Aorta (tissue), 5 donors: ENCODE data around the gene PDE8A. TPM values are rescaled to one million over a fixed set of nuclear protein-coding genes. Genes with fewer than 3 reads are reported as not detected.

Experiments
- ATAC-seq: fragments of 200-7000 bp; cut with Tn5 transposase; one replicate; pipeline ENCODE4 v1.9.1; 2022; ENCODE audit warnings: moderate library complexity; ENCODE audit not compliant: low FRiP score
- DNase-seq, 2 donors: peaks; one replicate each; pipeline ENCODE4 v3.0.0-alpha.2; 2020
- H3K27ac ChIP-seq, 2 donors: one replicate each; pipeline ENCODE4 v1.5.1; 2013; ENCODE audit warnings: low read length in 2 of 2, mild to moderate bottlenecking in 2 of 2, moderate library complexity in 2 of 2, control low read depth in 1 of 2, inconsistent platforms in 1 of 2, low read depth in 1 of 2
- H3K27me3 ChIP-seq, 2 donors: one replicate each; pipeline ENCODE4 v1.6.1; 2013; ENCODE audit warnings: control low read depth in 1 of 2, low read length in 1 of 2, mild to moderate bottlenecking in 1 of 2, moderate library complexity in 1 of 2; ENCODE audit not compliant: insufficient read depth in 2 of 2, control insufficient read depth in 1 of 2
- H3K36me3 ChIP-seq, 2 donors: one replicate each; pipeline ENCODE4 v1.6.1; 2013; ENCODE audit warnings: control low read depth in 1 of 2, low read length in 1 of 2, mild to moderate bottlenecking in 1 of 2; ENCODE audit not compliant: insufficient read depth in 2 of 2, control insufficient read depth in 1 of 2
- H3K4me1 ChIP-seq, 2 donors: one replicate each; pipeline ENCODE4 v1.6.1; 2013; ENCODE audit warnings: low read length in 2 of 2, control low read depth in 1 of 2, mild to moderate bottlenecking in 1 of 2, moderate library complexity in 1 of 2; ENCODE audit not compliant: insufficient read depth in 2 of 2, control insufficient read depth in 1 of 2
- H3K4me3 ChIP-seq, 2 donors: one replicate each; pipeline ENCODE4 v1.5.1; 2013; ENCODE audit warnings: low read length in 2 of 2, control low read depth in 1 of 2, mild to moderate bottlenecking in 1 of 2
- H3K9me3 ChIP-seq: one replicate; pipeline ENCODE4 v1.6.1; 2013; ENCODE audit warnings: mild to moderate bottlenecking, low read length; ENCODE audit not compliant: control insufficient read depth
- WGBS, 2 donors: extraction: QIAGEN DNeasy Blood & Tissue Kit; methylation state at CpG; one replicate each; pipeline ENCODE4 v1.1.7; 2013; 5-methylcytosine and 5-hydroxymethylcytosine counted together
- intact Hi-C, 2 donors: fragments of 100-400 bp; cut with DNase I; formaldehyde crosslinking; loops; one replicate each; pipeline versions ENCODE4 v1.14.2 to v1.15.0; 2022
- polyA plus RNA-seq, 2 donors: library from polyadenylated mRNA; stranded (reverse); fragments of 200-250 nt; gene quantifications; one replicate each; pipeline ENCODE4 v1.2.3, GENCODE V29; 2013
- total RNA-seq, 2 donors: library from RNA; stranded (reverse); fragmentation: NEBNext Ultra II Directional; extraction: Animal tissue kit (Norgen Biotek cat#: 25700); gene quantifications; one replicate each; pipeline ENCODE4 v1.2.1, GENCODE V29; 2021
- donor health status: healthy with polysubstance abuse.
- donor health status: Bipolar disorder and iron deficiency.
- donor health status: DM: no; HTN: no; CAD: no.
- donor health status: DM: no; HTN: no; CAD: no.
- donor health status: DM: yes; HTN: yes; CAD: no.

Gene PDE8A
- total and polyA plus RNA-seq, 4 donors = 8.5 to 71.1 (median 46.6) TPM

DNA sequence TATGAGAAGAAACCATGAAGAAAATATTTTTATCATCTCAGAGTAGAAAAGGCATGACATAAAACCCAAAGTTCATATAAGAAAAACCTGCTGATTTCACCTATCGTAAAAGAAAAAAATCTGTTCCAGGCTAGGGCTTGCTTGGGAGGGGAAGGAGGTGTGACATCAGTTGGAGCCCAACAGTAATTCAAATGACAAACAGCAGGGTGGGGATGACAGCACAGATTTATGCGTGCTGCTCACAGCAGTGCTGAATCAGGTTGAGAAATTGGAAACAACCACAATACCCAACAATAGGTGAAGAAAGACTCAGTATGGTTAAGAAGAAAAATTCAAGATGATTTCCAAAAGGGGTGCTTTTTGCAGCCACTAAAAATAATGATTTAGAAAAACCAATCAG, 172.4 kb downstream of the PDE8A start:
- Histone ChIP-seq H3K27ac (no peak overlapping the region), H3K4me3 (no peak overlapping the region), H3K36me3 (no peaks in the 10 kb centered on the region), H3K4me1 (no peaks in the 10 kb centered on the region), H3K27me3 (peaks cover 0 to 2% of the 10 kb centered on the region in 2 donors), H3K9me3 (no peaks in the 10 kb centered on the region)
- intact Hi-C loops = no loop called here
- no peak for ATAC-seq
- 29 to 35% methylated on average over 2 of the region's 2 CpGs for WGBS, 2 donors
- no peak for DNase-seq

DNA sequence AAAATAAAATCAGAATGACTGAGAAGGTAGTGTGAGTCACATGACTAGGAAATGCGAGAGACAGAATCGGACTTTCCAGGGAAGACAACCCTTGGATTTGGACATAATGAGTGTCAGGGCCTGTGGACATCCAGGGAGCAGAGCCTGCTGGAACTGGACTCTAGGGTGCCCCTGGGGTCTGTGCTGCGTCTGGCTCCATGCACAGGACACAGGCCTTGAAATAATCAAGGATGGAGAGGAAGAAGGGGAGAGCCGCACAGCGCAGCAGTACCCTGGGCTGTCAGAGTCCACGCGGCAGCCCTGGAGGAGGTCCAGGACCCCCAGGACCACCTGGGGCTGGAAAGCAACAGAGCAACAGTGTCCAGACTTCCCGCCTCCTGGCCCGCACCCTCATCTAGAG, 173.7 kb downstream of the PDE8A start:
- no peaks in the 10 kb centered on the region for H3K36me3 ChIP-seq
- no peaks in the 10 kb centered on the region for H3K9me3 ChIP-seq
- H3K27ac ChIP-seq = no peak overlapping the region
- peaks cover 0 to 2% of the 10 kb centered on the region in 2 donors for H3K27me3 ChIP-seq
- WGBS, 2 donors = 69 to 71% methylated on average over 9 of the region's 9 CpGs
- H3K4me1 ChIP-seq = no peaks in the 10 kb centered on the region
- intact Hi-C loops = no loop called here
- ATAC-seq = no peak
- no peak overlapping the region for H3K4me3 ChIP-seq
- DNase-seq = no peak

DNA sequence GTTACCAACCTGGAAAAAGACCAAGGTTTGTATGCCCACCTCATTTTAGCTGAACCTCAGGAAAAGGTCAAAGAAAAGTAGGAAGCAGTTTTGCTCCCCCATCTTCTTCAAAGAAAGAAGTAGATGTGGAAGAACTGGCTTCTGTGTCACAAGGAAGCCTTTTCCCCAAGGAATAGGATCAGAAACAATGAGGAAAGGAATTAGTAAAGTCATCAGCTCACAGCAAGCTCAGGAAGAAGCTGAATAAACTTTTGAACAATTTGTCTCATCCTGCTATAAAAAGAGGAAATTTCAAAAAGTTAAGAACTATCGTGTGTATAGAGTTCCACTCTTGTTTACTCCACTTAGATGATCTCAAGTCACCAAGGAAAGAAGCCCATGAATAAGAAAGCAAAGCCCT, 174.2 kb downstream of the PDE8A start:
- 71 to 73% methylated on average over 1 of the region's 1 CpG for WGBS, 2 donors
- intact Hi-C loops = no loop called here
- ATAC-seq (no peak), DNase-seq (no peak)
- Histone ChIP-seq H3K9me3 (no peaks in the 10 kb centered on the region), H3K27ac (no peak overlapping the region), H3K36me3 (no peaks in the 10 kb centered on the region), H3K4me1 (no peaks in the 10 kb centered on the region), H3K27me3 (peaks cover 0 to 2% of the 10 kb centered on the region in 2 donors), H3K4me3 (no peak overlapping the region)

DNA sequence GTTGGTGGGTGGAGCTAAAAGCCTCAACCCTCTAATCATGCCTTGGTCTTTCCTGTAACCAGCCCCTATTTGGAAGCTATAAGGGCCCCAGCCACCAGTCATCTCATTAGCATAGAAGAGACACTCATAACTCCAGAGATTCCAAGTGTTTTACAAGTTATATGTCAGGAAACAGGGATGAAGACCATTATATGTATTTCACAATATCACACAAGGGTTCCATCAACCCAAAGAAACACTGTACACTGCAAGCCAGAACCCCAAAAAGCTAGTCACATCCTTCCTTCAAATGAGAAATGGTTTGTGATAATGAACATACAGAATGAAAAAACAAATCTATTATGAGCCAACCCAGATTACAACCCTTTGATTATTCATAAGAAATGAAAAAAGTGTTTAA, 175.7 kb downstream of the PDE8A start:
- Histone ChIP-seq H3K27ac (no peak overlapping the region), H3K36me3 (no peaks in the 10 kb centered on the region), H3K4me1 (no peaks in the 10 kb centered on the region), H3K9me3 (no peaks in the 10 kb centered on the region), H3K4me3 (no peak overlapping the region), H3K27me3 (peaks cover 0 to 2% of the 10 kb centered on the region in 2 donors)
- intact Hi-C loops = no loop called here
- ATAC-seq (no peak), DNase-seq (no peak)

DNA sequence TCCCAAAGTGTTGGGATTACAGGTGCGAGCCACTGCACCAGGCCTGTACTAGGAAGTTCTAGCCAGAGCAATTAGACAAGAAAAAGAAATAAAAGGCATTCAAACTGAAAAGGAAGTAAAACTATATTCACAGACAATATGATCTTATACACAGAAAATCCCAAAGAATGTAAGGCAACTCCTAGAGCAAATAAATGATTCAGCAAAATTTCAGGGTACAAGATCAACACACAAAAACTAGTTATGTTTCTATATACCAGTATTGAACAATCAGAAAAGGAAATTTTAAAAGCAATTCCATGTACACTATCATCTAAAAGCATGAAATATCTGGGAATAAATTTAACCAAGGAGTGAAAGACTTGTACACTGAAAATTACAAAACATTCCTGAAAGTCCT, 180.6 kb downstream of the PDE8A start:
- DNase-seq (no peak), ATAC-seq (no peak)
- WGBS, 2 donors = 86 to 93% methylated on average over 1 of the region's 1 CpG
- Histone ChIP-seq H3K27ac (no peak overlapping the region), H3K4me1 (no peaks in the 10 kb centered on the region), H3K27me3 (no peaks in the 10 kb centered on the region), H3K4me3 (no peak overlapping the region), H3K36me3 (no peaks in the 10 kb centered on the region), H3K9me3 (peaks cover 3% of the 10 kb centered on the region)
- intact Hi-C loops = no loop called here

DNA sequence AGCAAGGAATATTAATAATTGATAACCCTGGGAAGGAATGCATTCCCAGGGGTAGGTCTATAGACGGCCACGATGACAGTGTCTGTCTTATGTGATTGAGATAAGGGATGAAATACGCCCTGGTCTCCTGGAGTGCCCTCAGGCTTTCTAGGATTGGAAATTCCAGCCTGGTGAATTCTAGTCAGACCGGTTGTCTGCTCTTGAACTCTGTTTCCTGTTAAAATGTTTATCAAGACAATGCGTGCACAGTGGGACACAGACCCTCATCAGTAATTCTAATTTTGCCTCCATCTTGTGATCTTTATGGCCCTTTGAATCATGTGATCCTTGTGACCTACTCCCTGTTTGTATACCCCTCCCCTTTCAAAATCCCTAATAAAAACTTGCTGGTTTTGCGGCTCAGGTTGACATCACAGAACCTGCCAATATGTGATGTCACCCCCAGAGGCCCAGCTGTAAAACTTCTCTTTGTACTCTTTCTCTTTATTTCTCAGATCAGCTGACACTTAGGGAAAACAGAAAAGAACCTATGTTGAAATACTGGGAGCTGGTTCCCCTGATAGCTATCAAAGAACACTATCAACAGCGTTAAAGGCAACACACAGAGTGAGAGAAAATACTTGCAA, 183.3 kb downstream of the PDE8A start:
- peaks cover 3% of the 10 kb centered on the region for H3K9me3 ChIP-seq
- no peaks in the 10 kb centered on the region for H3K27me3 ChIP-seq
- 46 to 54% methylated on average over 7 of the region's 7 CpGs for whole genome bisulfite sequencing, 2 donors
- DNase-seq = no peak
- no peaks in the 10 kb centered on the region for H3K4me1 ChIP-seq
- intact Hi-C loops = no loop called here
- no peak overlapping the region for H3K4me3 ChIP-seq
- H3K27ac ChIP-seq = no peak overlapping the region
- no peaks in the 10 kb centered on the region for H3K36me3 ChIP-seq
- ATAC-seq = no peak

DNA sequence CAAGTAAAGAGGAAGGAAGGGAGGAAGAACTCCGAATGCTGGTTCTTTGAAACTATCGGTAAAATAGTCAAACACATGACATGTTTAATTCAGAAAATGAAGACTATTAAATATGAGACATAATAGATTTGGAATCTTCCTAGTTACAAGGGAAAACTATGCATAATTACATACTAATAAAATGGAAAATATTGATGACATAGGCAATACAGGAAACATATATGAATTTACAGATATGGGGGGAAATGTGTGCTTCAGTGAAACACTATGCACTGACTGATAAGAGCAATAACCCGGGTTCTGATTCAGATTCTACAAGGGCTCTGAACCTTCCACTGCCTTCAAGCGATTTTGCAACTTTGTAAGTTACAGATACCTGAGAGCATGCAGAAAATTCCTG, 185.9 kb downstream of the PDE8A start:
- DNase-seq (no peak), ATAC-seq (no peak)
- 81 to 82% methylated on average over 4 of the region's 4 CpGs for WGBS, 2 donors
- H3K9me3 ChIP-seq = peaks cover 10% of the 10 kb centered on the region
- intact Hi-C loops = no loop called here
- H3K4me1 ChIP-seq = no peaks in the 10 kb centered on the region
- no peaks in the 10 kb centered on the region for H3K36me3 ChIP-seq
- H3K4me3 ChIP-seq = no peak overlapping the region
- no peak overlapping the region for H3K27ac ChIP-seq
- H3K27me3 ChIP-seq = no peaks in the 10 kb centered on the region

DNA sequence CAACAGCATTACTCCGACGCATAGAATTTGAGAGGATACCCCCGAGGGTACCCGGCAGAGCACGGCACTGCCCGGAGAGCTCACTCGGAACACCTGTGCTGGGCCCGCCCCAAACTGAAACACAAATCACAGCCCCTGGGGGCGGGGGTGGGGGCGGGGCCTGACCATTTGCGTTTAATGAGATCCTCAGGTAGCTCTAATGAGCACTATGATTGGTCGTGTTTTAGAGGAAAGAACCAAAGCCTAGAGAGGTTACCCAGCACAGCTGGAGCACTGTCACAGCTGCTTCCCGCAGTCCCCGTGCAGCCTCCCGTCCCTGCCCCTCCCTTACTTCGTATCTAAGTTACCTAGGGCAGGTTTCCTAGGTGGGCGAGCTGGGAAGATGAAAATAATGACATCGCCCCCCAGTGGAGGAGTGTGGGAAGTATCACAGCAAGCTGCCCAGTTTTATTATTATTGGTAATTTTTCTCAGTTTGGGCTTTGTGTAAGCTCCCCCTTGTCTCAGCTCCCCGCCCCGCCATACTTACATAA, 187.1 kb downstream of the PDE8A start:
- DNase-seq (no peak), ATAC-seq (no peak)
- H3K27me3 ChIP-seq = no peaks in the 10 kb centered on the region
- intact Hi-C loops = no loop called here
- H3K4me1 ChIP-seq = no peaks in the 10 kb centered on the region
- no peak overlapping the region for H3K27ac ChIP-seq
- H3K4me3 ChIP-seq = no peak overlapping the region
- 7 to 9% methylated on average over 20 of the region's 20 CpGs for WGBS, 2 donors
- H3K36me3 ChIP-seq = no peaks in the 10 kb centered on the region
- H3K9me3 ChIP-seq = peaks cover 10% of the 10 kb centered on the region

DNA sequence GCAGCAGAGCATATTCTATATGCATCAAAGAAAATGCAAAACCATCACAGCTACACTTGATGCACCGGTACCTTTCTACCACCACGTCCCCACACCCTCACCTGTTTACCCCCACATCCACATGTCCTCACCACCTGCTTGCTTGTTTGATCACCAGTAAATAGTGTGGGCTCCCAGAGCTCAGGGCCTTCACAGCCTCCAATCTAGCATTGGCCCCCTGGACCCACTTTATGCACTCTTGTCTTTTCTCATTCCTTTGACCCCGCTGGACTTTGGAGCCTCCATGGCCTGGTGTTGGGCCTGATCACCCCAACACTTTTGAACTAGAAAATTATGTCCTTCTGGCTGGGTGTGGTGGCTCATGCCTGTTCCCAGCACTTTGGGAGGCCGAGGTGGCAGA, 190.1 kb downstream of the PDE8A start:
- H3K4me3 ChIP-seq = no peak overlapping the region
- H3K4me1 ChIP-seq = no peaks in the 10 kb centered on the region
- no peaks in the 10 kb centered on the region for H3K27me3 ChIP-seq
- intact Hi-C loops = no loop called here
- DNase-seq (no peak), ATAC-seq (no peak)
- H3K27ac ChIP-seq = no peak overlapping the region
- no peaks in the 10 kb centered on the region for H3K36me3 ChIP-seq
- H3K9me3 ChIP-seq = peaks cover 8% of the 10 kb centered on the region
- WGBS, 2 donors = 90 to 95% methylated on average over 4 of the region's 4 CpGs
